SK-N-MC (cell line): ENCODE data around the gene UFSP1.

ENCODE experiments used
- EZH2 ChIP-seq: fragments of 200-600 bp; sonication (generic); IDR thresholded peaks from one replicate; pipeline ENCODE4 v1.6.1; 2017; ENCODE audit warnings: antibody characterized with exemption
- FOXP2 ChIP-seq: optimal IDR thresholded peaks from 2 replicates; pipeline ENCODE3; 2011; ENCODE audit warnings: mild to moderate bottlenecking, moderate library complexity; ENCODE audit not compliant: insufficient read depth; ENCODE audit errors: extremely low read length, control extremely low read depth
- POLR2AphosphoS5 ChIP-seq: IDR thresholded peaks from 2 replicates; pipeline ENCODE4 v1.6.1; 2012; ENCODE audit warnings: mild to moderate bottlenecking, low read depth, low read length, borderline replicate concordance

- TF ChIP-seq POLR2AphosphoS5: no peak
- no peak for TF ChIP-seq EZH2
- TF ChIP-seq FOXP2: no peak
Observed at GRCh38 chr7:100894860-100895700, 5.6 kb upstream of the UFSP1 start.
